ENCODE results near the gene CCNB1IP1.
"Not testable (repeated sequence)": the region's sequence is repeated elsewhere in the genome, so short reads cannot be mapped to it uniquely, and the experiment has no call there.

The CCNB1IP1 gene

GRCh38 chr14:20332788-20333493 is at the start of gene CCNB1IP1:
Gene CCNB1IP1, minus strand, starts transcription at chr14:20333279. Its CDS starts 16,756 bp downstream, at chr14:20316523.
- in situ Hi-C loops (cut with HindIII; ENCODE audit: low pct_ligation_motif_present, low pct_unique_long_range_greater_than_20kb, low sequenced_read_pairs), result no loop called here
- DNase-seq, result peak; percentile 85

- no peak for DNase-seq
- in situ Hi-C loops (cut with HindIII; ENCODE audit: low pct_ligation_motif_present, low pct_unique_long_range_greater_than_20kb, low sequenced_read_pairs), result no loop called here
These were observed 49.4 kb upstream of the CCNB1IP1 start for GRCh38 chr14:20382526-20382925.

GRCh38 chr14:20381341-20381740 is 48.3 kb upstream of the CCNB1IP1 start:
- in situ Hi-C loops (cut with HindIII; ENCODE audit: low pct_ligation_motif_present, low pct_unique_long_range_greater_than_20kb, low sequenced_read_pairs), result no loop called here

GRCh38 chr14:20380681-20381080 is 47.6 kb upstream of the CCNB1IP1 start:
- in situ Hi-C loops (cut with HindIII; ENCODE audit: low pct_ligation_motif_present, low pct_unique_long_range_greater_than_20kb, low sequenced_read_pairs), result no loop called here
- no peak for DNase-seq

More at GRCh38 chr14:20381341-20381740, 48.3 kb upstream of the CCNB1IP1 start:
- no peak for DNase-seq

- in situ Hi-C loops (cut with HindIII; ENCODE audit: low pct_ligation_motif_present, low pct_unique_long_range_greater_than_20kb, low sequenced_read_pairs), result no loop called here
- no peak for DNase-seq
These were observed 46.7 kb upstream of the CCNB1IP1 start for GRCh38 chr14:20379743-20380142.

- in situ Hi-C loops (cut with HindIII; ENCODE audit: low pct_ligation_motif_present, low pct_unique_long_range_greater_than_20kb, low sequenced_read_pairs), result no loop called here
- DNase-seq, result no peak
These were observed 44.1 kb upstream of the CCNB1IP1 start for GRCh38 chr14:20377171-20377570.

GRCh38 chr14:20376071-20376588 is 43.1 kb upstream of the CCNB1IP1 start:
- DNase-seq, result no peak
- in situ Hi-C loops (cut with HindIII; ENCODE audit: low pct_ligation_motif_present, low pct_unique_long_range_greater_than_20kb, low sequenced_read_pairs), result no loop called here

- in situ Hi-C loops (cut with HindIII; ENCODE audit: low pct_ligation_motif_present, low pct_unique_long_range_greater_than_20kb, low sequenced_read_pairs), result no loop called here
- no peak for DNase-seq
These were observed 42.4 kb upstream of the CCNB1IP1 start for GRCh38 chr14:20375471-20375870.

- DNase-seq, result no peak
- in situ Hi-C loops (cut with HindIII; ENCODE audit: low pct_ligation_motif_present, low pct_unique_long_range_greater_than_20kb, low sequenced_read_pairs), result no loop called here
These were observed 39.7 kb upstream of the CCNB1IP1 start for GRCh38 chr14:20372796-20373195.

- in situ Hi-C loops (cut with HindIII; ENCODE audit: low pct_ligation_motif_present, low pct_unique_long_range_greater_than_20kb, low sequenced_read_pairs), result no loop called here
- DNase-seq, result no peak
These were observed 32.8 kb upstream of the CCNB1IP1 start for GRCh38 chr14:20365928-20366327.

GRCh38 chr14:20358474-20358873 is 25.4 kb upstream of the CCNB1IP1 start:
- in situ Hi-C loops (cut with HindIII; ENCODE audit: low pct_ligation_motif_present, low pct_unique_long_range_greater_than_20kb, low sequenced_read_pairs); DNase-seq: not testable (repeated sequence)

- in situ Hi-C loops (cut with HindIII; ENCODE audit: low pct_ligation_motif_present, low pct_unique_long_range_greater_than_20kb, low sequenced_read_pairs), result no loop called here
- DNase-seq, result no peak
These were observed 23.3 kb upstream of the CCNB1IP1 start for GRCh38 chr14:20356422-20356821.

GRCh38 chr14:20350860-20351259 is 17.8 kb upstream of the CCNB1IP1 start:
- peak; percentile 8 for DNase-seq
- in situ Hi-C loops (cut with HindIII; ENCODE audit: low pct_ligation_motif_present, low pct_unique_long_range_greater_than_20kb, low sequenced_read_pairs), result no loop called here

- DNase-seq, result no peak
- in situ Hi-C loops (cut with HindIII; ENCODE audit: low pct_ligation_motif_present, low pct_unique_long_range_greater_than_20kb, low sequenced_read_pairs), result no loop called here
These were observed 17.2 kb upstream of the CCNB1IP1 start for GRCh38 chr14:20350282-20350681.

- no peak for DNase-seq
- in situ Hi-C loops (cut with HindIII; ENCODE audit: low pct_ligation_motif_present, low pct_unique_long_range_greater_than_20kb, low sequenced_read_pairs), result no loop called here
These were observed 14.7 kb upstream of the CCNB1IP1 start for GRCh38 chr14:20347747-20348146.

- DNase-seq, result no peak
- in situ Hi-C loops (cut with HindIII; ENCODE audit: low pct_ligation_motif_present, low pct_unique_long_range_greater_than_20kb, low sequenced_read_pairs), result no loop called here
These were observed 13.6 kb upstream of the CCNB1IP1 start for GRCh38 chr14:20346713-20347112.

GRCh38 chr14:20345366-20345765 is 12.3 kb upstream of the CCNB1IP1 start:
- DNase-seq, result no peak
- in situ Hi-C loops (cut with HindIII; ENCODE audit: low pct_ligation_motif_present, low pct_unique_long_range_greater_than_20kb, low sequenced_read_pairs), result no loop called here

- in situ Hi-C loops (cut with HindIII; ENCODE audit: low pct_ligation_motif_present, low pct_unique_long_range_greater_than_20kb, low sequenced_read_pairs), result no loop called here
These were observed 10.8 kb upstream of the CCNB1IP1 start for GRCh38 chr14:20343862-20344220.

GRCh38 chr14:20343092-20343861 is 10.2 kb upstream of the CCNB1IP1 start, which contains the start of gene PARP2:
Gene PARP2, plus strand, starts transcription at chr14:20343635. Its CDS starts 7 bp downstream, at chr14:20343642.
- in situ Hi-C loops (cut with HindIII; ENCODE audit: low pct_ligation_motif_present, low pct_unique_long_range_greater_than_20kb, low sequenced_read_pairs), result no loop called here
- DNase-seq, result peak; percentile 98

More at GRCh38 chr14:20343862-20344220, 10.8 kb upstream of the CCNB1IP1 start:
- peak; percentile 18 for DNase-seq

All from ACHN (cell line).